HK-2 (cell line): ENCODE data around the gene VCAM1.

Experiments used
- DNase-seq: peaks from one replicate; pipeline ENCODE4 v3.0.0-alpha.2; 2018; ENCODE audit not compliant: unreplicated experiment

Gene VCAM1

GRCh38 chr1:100724281-100724680 lies 4.7 kb downstream of the VCAM1 start:
- no peak for DNase-seq

DNA sequence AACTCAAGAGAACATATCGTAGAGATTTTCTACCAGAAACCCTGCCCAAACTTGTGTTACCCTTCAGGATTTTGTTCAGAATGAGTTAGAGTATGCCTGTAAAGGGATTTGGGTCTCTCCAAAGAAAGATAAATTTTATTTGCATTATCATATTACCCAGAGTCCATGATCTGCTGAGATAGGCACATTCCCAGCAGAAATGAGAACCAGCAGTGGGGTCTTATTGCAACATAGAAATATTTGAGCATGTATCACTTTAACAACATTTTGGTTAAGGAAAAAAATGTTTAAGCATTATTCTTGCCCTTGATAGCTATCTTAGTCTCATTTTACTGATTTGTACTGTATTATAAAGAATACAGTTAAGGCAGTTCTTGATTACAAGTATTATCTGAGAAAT lies 10.6 kb downstream of the VCAM1 start:
- DNase-seq = no peak

DNA sequence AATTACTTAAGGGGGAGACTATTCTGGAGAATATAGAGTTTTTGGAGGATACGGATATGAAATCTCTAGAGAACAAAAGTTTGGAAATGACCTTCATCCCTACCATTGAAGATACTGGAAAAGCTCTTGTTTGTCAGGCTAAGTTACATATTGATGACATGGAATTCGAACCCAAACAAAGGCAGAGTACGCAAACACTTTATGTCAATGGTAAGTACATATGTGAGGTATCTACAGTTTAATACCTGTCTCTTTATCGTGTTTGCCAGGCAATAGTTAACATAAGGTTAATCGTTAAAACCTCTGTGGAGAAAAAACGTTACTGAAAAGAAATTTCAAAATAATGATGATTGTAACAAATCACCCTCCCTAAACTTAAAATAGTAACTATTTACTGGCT lies 11.8 kb downstream of the VCAM1 start:
- DNase-seq = no peak

GRCh38 chr1:100731758-100732157 lies 12.2 kb downstream of the VCAM1 start:
- DNase-seq = no peak

GRCh38 chr1:100734676-100735075 lies 15.1 kb downstream of the VCAM1 start:
- DNase-seq = no peak

DNA sequence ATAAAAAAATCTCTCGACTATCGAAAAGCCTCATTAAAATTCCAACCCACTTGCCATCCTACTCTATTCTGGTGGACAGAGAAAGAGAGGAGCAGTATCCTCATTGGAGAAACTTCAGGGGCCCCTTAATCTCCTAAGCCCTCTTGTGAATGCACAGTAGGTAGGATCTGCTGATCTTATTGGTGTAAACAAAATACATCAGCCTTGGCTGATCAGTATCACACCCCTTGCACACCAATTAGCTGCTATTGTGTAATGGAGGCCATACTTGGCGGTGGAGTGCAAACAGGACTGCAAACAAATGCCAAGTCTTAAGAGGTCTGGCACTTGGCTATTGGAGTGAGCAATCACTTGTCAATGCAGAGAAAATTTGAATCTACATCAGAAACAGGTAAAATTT lies 15.7 kb downstream of the VCAM1 start:
- no peak for DNase-seq

GRCh38 chr1:100736324-100736723 lies 16.8 kb downstream of the VCAM1 start:
- no peak for DNase-seq

DNA sequence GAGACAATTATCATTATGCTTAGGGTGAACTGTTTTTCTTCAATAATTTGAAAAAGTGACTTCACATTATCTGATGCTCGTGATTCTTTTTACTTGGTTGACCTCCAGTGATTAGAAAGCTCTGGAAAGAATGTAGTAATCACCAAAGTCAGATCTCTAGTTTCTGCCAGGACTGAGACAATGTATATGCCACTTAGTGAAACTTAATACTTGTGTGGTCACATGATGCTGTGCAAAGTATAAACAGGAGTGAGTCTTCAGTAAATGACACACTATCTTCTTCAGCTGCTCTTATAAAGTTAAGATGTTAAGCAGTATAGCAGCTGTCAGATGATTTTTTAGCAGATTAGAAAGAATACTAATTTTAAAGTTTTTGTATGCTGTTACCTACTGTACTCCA lies 17.2 kb downstream of the VCAM1 start:
- DNase-seq = no peak

DNA sequence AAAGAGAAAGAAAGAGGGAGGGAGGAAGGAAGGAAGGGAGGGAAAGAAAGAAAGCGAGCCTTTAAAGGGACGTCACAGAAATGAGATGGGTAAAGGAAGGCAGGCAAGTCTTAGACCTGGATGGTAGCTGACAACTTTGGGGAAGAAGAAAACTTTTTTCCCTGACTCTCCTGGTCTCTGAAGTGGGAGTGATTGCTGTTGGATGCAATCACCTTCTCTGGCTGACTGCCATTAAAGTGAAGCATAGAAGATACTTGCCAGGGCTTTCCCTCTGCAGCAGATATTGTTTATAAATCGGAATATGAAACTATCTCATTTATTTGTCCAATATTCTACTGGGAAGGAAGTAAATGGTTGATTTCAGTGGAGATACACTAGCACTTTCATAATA lies 27.0 kb downstream of the VCAM1 start:
- DNase-seq = no peak

- no peak for DNase-seq
Measured at GRCh38 chr1:100747771-100748170, 28.2 kb downstream of the VCAM1 start.

DNA sequence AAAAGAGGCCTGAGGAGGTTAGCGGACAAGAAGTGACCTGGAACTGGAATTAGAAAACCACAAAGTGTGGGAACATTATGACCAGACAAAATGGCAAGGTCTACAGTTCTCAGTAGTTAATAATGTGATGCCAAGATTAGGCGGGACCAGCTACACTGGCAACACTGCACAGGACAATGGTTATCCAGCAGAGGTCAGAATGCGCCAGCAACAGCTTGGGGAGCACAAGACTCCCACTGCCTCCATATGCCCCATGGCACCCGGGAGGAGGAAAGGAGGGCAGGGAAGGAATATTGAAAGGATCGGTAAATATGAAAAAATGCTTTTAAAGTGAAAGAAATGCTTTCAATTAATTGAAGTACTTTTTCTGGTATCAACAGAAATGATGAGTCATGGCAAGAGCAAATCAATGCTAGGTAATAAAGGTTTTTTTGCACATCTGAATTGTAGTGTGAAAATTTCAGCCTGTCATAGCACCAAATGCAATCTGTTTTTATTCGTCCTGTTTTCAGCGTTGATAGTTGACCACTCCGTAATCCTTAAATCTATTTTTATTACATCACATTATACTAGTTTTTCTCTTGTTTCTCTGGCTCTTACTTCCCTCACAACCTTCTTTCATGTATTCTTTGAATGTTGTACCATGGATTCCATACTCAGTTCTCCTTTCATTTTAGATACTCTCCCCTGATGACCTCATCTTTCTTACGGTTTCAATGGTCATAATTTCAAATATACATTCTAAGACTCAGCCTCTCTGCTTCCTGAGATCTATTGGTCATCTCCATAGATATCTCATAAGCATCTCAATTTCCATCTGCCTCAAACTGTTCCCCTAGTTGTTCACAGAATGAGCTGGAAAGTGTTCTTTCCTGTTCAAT lies 30.7 kb downstream of the VCAM1 start:
- no peak for DNase-seq

DNA sequence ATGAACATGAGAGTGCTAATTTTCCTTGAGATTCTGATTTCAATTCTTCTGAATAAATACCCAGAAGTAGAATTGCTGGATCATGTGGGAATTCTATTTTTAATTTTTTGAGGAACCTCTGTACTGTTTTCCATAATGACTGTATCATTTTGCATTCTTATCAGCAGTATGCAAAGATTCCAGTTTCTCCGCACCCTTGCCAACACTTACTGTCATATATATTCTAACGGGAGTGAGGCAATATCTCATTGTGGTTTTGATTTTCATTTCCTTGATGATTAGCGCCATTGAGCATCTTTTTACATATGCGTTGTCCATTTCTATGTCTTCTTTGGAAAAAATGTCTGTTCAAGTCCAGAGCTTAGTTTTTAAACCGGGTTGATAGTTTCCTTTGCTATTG lies 33.2 kb downstream of the VCAM1 start:
- DNase-seq = no peak

DNA sequence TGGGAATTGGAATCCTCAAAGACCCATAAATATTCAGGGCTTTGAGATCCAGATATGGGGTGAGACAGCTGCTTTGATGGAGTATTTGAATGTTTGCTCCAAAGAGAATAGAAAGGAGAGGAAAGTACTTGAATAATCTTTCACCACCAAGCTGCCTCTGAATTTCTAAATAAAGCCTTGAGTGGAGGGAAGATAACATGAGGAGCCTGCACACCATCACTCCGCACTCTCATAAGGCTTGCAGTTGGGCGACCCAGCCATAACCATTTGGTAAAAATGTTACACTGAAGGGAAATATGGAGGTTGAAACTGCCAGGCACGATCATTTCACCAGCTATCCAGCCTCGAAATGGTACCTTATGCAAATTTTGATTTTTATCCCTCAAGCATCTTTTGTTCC lies 38.4 kb downstream of the VCAM1 start:
- DNase-seq = no peak

GRCh38 chr1:100759188-100759587 lies 39.6 kb downstream of the VCAM1 start:
- no peak for DNase-seq

GRCh38 chr1:100760511-100760910 lies 41.0 kb downstream of the VCAM1 start:
- no peak for DNase-seq

DNA sequence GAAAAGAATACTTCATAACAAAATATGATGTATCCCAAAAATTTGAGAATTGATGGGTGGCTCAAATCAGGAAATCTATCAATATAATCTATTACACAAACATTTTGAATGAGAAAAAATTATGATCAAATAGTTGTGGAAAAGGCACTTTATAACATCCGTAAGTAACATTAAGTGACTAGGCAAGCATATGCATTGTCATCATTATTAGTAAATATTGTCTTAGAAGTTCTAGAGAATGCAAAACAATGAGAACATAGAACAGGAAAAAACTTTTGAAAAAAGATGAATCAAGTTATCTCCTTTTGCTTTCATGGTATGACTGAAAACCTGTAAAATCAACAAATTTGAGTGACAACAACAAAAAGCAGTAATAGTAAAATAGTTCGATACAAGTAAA lies 42.9 kb downstream of the VCAM1 start:
- DNase-seq = no peak

- no peak for DNase-seq
Measured at GRCh38 chr1:100767176-100767890, 47.8 kb downstream of the VCAM1 start.

- no peak for DNase-seq
Measured at GRCh38 chr1:100769323-100769722, 49.8 kb downstream of the VCAM1 start.

DNA sequence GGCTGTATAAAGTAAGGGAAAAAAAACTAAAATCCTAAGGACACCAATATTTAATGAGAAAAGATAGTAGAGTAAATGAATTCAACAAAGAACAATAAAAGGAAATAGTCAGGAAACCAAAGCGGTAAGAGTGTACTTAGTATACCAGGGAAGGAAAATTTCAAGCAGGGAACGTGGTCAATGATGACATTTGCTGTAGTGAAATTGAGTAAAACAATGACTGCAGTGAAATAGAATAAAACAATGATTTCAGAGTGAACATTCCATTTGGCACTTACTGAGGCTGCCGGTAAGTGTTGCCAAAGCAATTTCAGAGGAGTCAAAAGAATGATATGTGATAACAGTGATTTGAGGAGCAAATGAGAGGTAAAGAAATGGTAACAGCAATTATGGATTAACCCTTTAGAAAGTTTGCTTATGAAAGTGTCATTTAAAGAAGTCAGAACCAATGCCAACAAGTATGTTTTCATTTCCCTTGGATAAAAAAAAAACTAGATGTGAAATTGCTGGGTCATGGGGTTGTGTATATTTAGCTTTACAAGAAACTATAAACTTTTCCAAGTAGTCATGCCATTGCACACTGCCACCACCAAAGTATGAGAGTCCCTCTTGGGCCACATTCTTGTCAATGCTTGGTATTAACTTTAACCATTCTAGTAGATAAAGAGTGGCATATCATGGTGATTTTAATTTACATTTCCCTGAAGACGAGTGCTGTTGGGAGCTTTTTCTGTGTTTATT lies 50.5 kb downstream of the VCAM1 start:
- DNase-seq = no peak

DNA sequence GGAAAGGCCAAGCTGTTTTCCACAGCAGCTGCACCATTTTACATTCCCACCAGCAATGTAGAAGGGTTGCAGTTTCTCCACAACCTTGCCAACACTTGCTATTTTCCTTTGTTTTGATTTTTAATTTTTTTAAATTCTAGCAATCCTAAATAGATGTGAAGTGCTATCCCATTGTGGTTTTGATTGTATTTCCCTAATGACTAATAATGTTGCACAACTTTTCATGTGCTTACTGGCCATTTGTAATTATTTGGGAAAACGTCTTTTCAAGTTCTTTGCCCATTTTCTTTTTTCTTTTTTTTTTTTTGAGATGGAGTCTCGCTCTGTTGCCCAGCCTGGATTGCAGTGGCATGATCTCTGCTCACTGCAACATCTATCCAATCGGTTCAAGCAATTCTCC lies 53.9 kb downstream of the VCAM1 start:
- no peak for DNase-seq

DNA sequence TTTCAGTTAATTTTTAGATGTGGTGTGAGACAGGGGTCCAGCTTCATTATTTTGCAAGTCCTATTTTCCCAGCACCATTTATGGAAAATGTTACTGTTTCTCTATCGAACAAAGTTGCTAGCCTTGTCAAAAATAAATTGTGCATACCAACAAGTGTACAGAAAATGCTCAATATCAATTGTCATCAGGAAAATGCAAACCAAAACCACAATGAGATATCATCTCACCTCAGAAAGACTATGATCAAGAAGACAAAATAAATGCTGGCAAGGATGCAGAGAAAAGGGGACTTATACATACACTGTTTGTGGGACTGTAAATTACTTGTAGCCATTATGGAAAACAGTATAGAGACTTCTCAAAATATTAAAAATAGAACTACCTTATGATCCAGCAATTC lies 54.8 kb downstream of the VCAM1 start:
- no peak for DNase-seq

- DNase-seq = no peak
Measured at GRCh38 chr1:100775483-100775882, 55.9 kb downstream of the VCAM1 start.

DNA sequence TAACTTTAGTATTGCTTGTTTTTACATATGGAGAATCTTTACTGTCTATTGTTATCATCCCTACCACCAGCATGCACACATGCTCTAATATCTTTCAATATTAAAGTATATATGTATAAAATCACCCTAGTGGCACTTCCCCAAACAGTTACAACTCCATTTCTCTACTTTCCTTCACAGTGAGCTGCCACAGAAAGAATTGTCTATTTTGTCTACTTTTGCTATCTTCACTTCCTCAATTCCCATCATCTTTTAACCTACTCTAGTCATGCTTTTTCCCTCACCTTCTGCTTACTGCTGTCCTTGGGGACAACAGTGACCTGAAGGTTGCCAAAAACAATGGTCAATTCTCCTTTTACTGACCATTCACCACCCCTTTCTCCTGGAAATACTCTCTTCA lies 59.2 kb downstream of the VCAM1 start:
- DNase-seq = no peak
